ENCODE measurements around the gene CLEC2D. TPM values are rescaled to one million over a fixed set of nuclear protein-coding genes. Genes with fewer than 3 reads are reported as not detected.
"Not testable (repeated sequence)": the region's sequence is repeated elsewhere in the genome, so short reads cannot be mapped to it uniquely, and the experiment has no call there.

The CLEC2D gene
- total RNA-seq (100 to 1,000 TPM; 151 to 173 TPM), total RNA-seq (131 to 435 reads per million in 2 donors)

GRCh38 chr12:9669534-9669933 is at the start of gene CLEC2D:
Gene CLEC2D, plus strand, starts transcription at chr12:9669713. Its CDS starts 22 bp downstream, at chr12:9669735.
- H3K27ac Mint-ChIP-seq = peak within 1 kb of the TSS; percentile 98
- ATAC-seq = peak; percentile 48
- H3K4me1 Mint-ChIP-seq = peaks cover 60% of the 10 kb centered on the region
- no peaks in the 10 kb centered on the region for H3K27me3 Mint-ChIP-seq
- H3K9me3 ChIP-seq (ENCODE audit: control insufficient read depth, low read length, poor library complexity, severe bottlenecking) = no peaks in the 10 kb centered on the region
- H3K36me3 Mint-ChIP-seq (ENCODE audit: low read depth) = peaks cover 20% of the 10 kb centered on the region
- DNase-seq = no peak
- peak within 1 kb of the TSS; percentile 98 for H3K4me3 Mint-ChIP-seq

DNA sequence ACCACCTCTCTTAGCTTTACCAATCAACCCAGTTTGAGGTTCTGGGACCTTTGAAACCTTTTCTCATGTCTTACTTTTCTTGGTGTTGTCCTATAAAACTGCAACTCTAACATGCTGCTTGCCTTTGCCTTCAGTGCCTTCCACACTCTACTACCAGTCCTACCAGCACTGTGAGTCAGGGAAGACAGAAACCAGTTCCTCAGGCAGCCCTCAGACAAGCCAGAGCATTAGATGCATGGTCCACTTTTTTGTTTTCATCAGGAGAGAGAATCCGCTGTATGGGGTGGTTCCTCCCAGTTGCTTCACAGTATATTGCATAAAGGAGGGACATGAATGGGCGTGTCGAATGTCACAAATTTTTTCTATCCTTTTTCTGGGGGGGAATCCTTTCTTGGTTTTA is 44.5 kb upstream of the CLEC2D start:
- H3K36me3 Mint-ChIP-seq (ENCODE audit: low read depth) = peaks cover 5% of the 10 kb centered on the region
- no peak for DNase-seq
- ATAC-seq = no peak
- H3K27ac Mint-ChIP-seq = no peak overlapping the region
- H3K27me3 Mint-ChIP-seq = no peaks in the 10 kb centered on the region
- peaks cover 5% of the 10 kb centered on the region for H3K9me3 ChIP-seq (ENCODE audit: control insufficient read depth, low read length, poor library complexity, severe bottlenecking)
- no peak overlapping the region for H3K4me3 Mint-ChIP-seq
- no peaks in the 10 kb centered on the region for H3K4me1 Mint-ChIP-seq

GRCh38 chr12:9626291-9626690 is 43.2 kb upstream of the CLEC2D start:
- H3K36me3 Mint-ChIP-seq (ENCODE audit: low read depth) = peaks cover 5% of the 10 kb centered on the region
- H3K27ac Mint-ChIP-seq = no peak overlapping the region
- ATAC-seq = no peak
- no peak for DNase-seq
- H3K4me1 Mint-ChIP-seq = peaks cover 8% of the 10 kb centered on the region
- H3K27me3 Mint-ChIP-seq = no peaks in the 10 kb centered on the region
- H3K4me3 Mint-ChIP-seq = no peak overlapping the region
- H3K9me3 ChIP-seq (ENCODE audit: control insufficient read depth, low read length, poor library complexity, severe bottlenecking) = peaks cover 5% of the 10 kb centered on the region

GRCh38 chr12:9626821-9627220 is 42.7 kb upstream of the CLEC2D start:
- ATAC-seq (no peak), DNase-seq (no peak)
- peaks cover 5% of the 10 kb centered on the region for H3K9me3 ChIP-seq (ENCODE audit: control insufficient read depth, low read length, poor library complexity, severe bottlenecking)
- Mint-ChIP-seq H3K4me3 (no peak overlapping the region), H3K27me3 (no peaks in the 10 kb centered on the region), H3K4me1 (peaks cover 8% of the 10 kb centered on the region), H3K27ac (no peak overlapping the region), H3K36me3 (ENCODE audit: low read depth) (peaks cover 5% of the 10 kb centered on the region)

DNA sequence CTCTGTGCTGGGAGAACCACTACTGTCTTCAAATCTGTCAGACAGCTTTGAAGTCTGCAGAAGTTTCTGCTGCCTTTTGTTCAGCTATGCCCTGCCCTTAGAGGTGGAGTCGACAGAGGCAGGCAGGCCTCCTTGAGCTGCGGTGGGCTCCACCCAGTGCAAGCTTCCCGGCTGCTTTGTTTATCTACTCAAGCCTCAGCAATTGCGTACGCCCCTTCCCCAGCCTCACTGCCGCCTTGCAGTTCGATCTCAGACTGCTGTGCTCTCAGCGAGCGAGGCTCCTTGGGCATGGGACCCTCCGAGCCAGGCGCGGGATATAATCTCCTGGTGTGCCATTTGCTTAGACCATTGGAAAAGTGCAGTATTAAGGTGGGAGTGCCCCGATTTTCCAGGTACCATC is 36.7 kb upstream of the CLEC2D start:
- no peaks in the 10 kb centered on the region for H3K27me3 Mint-ChIP-seq
- no peak overlapping the region for H3K27ac Mint-ChIP-seq
- H3K4me3 Mint-ChIP-seq = no peak overlapping the region
- peaks cover 6% of the 10 kb centered on the region for H3K36me3 Mint-ChIP-seq (ENCODE audit: low read depth)
- H3K9me3 ChIP-seq (ENCODE audit: control insufficient read depth, low read length, poor library complexity, severe bottlenecking) = no peaks in the 10 kb centered on the region
- ATAC-seq (no peak), DNase-seq (no peak)
- peaks cover 39% of the 10 kb centered on the region for H3K4me1 Mint-ChIP-seq

GRCh38 chr12:9634177-9634803 is 35.2 kb upstream of the CLEC2D start:
- Mint-ChIP-seq H3K4me1 (peaks cover 45% of the 10 kb centered on the region), H3K27me3 (no peaks in the 10 kb centered on the region), H3K36me3 (ENCODE audit: low read depth) (peaks cover 2% of the 10 kb centered on the region), H3K27ac (peak overlapping the region; percentile 88), H3K4me3 (peak overlapping the region; percentile 69)
- peak; percentile 86 for ATAC-seq
- peak; percentile 46 to 73 (median 47) for DNase-seq
- H3K9me3 ChIP-seq (ENCODE audit: control insufficient read depth, low read length, poor library complexity, severe bottlenecking) = no peaks in the 10 kb centered on the region

DNA sequence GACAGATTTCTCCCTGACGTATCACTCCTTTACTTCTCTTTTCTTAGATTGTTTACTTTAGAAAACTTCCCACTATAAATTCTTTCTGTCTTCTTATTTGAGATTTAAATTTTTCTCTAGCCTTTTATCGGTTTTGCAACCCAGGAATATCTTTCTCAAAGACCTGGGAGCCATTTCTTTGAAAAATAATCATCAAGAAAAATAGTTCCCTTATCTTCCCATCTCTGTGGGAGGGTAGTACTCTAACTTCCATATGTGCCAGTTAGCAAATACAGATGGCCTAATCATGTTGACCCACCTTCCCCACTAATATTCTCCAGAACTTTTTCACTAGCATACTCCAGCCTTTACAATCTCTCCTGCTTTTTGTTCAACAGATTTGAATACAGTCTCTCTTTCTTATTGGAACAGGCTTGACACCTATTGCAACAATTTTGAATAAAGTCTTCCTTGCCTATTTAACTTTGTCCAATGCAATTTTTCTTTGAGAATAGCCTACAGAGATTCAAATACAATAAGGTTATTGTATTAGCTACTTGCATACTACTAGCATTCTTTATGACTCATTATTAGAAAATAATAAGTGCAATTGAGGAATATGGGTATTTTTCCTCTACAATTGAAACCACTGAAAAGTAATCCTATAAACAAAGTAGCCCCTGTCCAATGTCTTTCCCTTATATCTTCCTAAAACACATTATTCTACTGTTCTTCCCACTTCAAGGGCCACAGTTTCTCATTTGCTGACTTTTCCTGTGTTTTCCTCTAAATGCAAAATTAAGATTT is 34.4 kb upstream of the CLEC2D start:
- Mint-ChIP-seq H3K4me3 (no peak overlapping the region), H3K27me3 (no peaks in the 10 kb centered on the region), H3K4me1 (peaks cover 45% of the 10 kb centered on the region), H3K27ac (peak overlapping the region; percentile 88), H3K36me3 (ENCODE audit: low read depth) (peaks cover 2% of the 10 kb centered on the region)
- H3K9me3 ChIP-seq (ENCODE audit: control insufficient read depth, low read length, poor library complexity, severe bottlenecking) = no peaks in the 10 kb centered on the region
- DNase-seq = no peak
- ATAC-seq = no peak

DNA sequence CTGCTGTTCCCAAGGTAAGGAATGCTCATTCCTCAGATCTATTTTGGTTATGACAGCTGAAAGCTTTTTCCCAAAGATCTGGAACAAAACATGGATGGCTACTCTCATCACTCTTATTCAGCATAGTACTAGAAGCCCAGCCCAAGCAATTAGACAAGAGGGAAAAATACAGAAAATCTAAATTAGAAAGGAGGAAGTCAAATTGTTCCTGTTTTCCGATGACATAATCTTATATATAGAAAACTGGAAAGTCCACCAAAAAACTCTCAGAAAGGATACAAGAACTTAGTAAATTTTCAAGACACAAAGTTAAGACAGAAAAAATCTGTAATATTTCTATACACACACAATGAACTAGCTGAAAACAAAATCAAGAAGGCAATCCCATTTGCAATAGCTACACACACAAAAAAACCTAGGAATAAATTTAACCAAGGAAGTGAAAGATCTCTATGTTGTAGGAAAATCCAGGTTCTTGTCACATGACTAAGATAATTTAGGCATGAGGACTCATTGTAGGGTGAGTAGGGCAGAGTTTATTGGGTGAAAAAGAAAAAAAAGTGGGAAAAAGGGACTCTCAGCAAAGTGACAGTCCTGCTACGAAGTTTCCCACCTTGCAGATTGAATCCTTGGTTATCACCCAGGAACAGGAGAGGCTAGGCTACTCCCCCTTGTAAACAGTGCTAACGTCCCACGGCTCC is 33.2 kb upstream of the CLEC2D start:
- H3K27ac Mint-ChIP-seq = peak overlapping the region; percentile 88
- no peaks in the 10 kb centered on the region for H3K27me3 Mint-ChIP-seq
- H3K4me1 Mint-ChIP-seq = peaks cover 38% of the 10 kb centered on the region
- DNase-seq (no peak), ATAC-seq (no peak)
- H3K9me3 ChIP-seq (ENCODE audit: control insufficient read depth, low read length, poor library complexity, severe bottlenecking) = no peaks in the 10 kb centered on the region
- peak overlapping the region; percentile 10 for H3K4me3 Mint-ChIP-seq
- H3K36me3 Mint-ChIP-seq (ENCODE audit: low read depth) = peaks cover 2% of the 10 kb centered on the region

DNA sequence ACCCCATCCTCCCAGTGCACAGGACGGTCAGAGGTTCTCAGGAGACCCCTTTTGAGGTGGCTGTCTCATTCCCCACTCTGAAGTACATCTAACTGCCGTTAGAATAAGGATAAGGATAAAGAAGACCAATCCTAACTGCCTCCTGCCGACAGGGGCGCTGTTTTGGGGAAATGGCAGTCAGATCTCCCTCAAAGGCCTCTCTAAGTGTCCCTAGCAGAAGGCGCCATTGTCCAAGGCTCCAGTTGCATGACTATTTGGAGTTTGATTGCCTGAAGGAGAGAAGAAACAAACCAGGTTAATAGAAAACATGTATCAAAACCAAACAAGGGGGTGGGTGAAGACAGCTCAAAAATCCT is 32.7 kb upstream of the CLEC2D start:
- Mint-ChIP-seq H3K36me3 (ENCODE audit: low read depth) (peaks cover 2% of the 10 kb centered on the region), H3K4me3 (no peak overlapping the region), H3K4me1 (peaks cover 37% of the 10 kb centered on the region), H3K27me3 (no peaks in the 10 kb centered on the region), H3K27ac (peak overlapping the region; percentile 88)
- ATAC-seq (no peak), DNase-seq (no peak)
- H3K9me3 ChIP-seq (ENCODE audit: control insufficient read depth, low read length, poor library complexity, severe bottlenecking) = no peaks in the 10 kb centered on the region

GRCh38 chr12:9640024-9640423 is 29.5 kb upstream of the CLEC2D start:
- ATAC-seq (no peak), DNase-seq (no peak)
- Mint-ChIP-seq H3K36me3 (ENCODE audit: low read depth) (no peaks in the 10 kb centered on the region), H3K4me3 (no peak overlapping the region), H3K27ac (no peak overlapping the region), H3K4me1 (peaks cover 28% of the 10 kb centered on the region), H3K27me3 (no peaks in the 10 kb centered on the region)
- H3K9me3 ChIP-seq (ENCODE audit: control insufficient read depth, low read length, poor library complexity, severe bottlenecking) = no peaks in the 10 kb centered on the region

DNA sequence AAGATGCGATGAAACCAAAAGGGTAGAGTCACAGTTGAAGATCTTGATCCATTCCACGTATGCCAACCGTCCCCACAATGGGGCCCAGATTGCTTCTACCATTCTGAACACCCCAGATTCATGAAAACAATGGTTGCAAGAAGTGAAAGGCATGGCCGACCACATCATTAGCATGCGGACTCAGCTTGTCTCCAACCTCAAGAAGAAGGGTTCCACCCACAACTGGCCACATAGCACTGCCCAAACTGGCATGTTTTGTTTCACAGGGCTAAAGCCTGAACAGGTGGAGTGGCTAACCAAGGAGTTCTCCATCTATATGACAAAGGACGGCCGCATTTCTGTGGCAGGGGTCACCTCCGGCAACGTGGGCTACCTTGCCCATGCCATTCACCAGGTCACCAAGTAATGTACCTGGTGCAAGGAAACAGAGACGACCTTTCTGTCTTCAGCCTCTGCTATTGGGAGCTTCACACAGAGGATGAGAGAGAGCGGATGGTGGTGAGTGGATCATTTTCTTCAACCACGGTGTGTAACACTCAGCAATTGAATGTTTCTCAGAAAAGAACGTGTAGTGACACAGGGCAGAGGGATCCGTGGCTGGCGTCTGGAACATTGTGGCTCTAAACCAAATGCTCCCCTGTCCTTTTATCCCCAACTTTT is 26.8 kb upstream of the CLEC2D start:
- Mint-ChIP-seq H3K27ac (no peak overlapping the region), H3K4me1 (peaks cover 24% of the 10 kb centered on the region), H3K4me3 (no peak overlapping the region), H3K36me3 (ENCODE audit: low read depth) (no peaks in the 10 kb centered on the region), H3K27me3 (no peaks in the 10 kb centered on the region)
- DNase-seq (no peak), ATAC-seq (no peak)
- no peaks in the 10 kb centered on the region for H3K9me3 ChIP-seq (ENCODE audit: control insufficient read depth, low read length, poor library complexity, severe bottlenecking)

DNA sequence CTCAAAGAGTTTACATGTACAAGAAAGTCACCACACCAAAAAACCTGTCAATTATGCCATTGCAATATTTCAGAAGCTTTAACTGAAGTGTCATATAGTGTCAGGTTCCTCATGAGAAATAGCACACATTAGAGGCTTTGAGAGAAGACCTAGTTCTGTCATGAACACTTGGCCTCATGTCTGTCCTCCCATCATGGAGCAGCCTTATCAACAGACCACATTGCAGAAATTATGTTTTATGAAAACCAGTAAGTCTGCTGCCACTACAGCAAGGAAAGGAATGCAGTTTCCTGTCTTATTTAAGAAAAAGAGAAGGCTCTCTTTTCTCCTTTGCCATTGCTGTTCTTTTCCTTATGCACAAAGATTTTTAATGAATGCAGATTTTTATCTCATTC is 26.2 kb upstream of the CLEC2D start:
- H3K27ac Mint-ChIP-seq = peak overlapping the region; percentile 1
- H3K36me3 Mint-ChIP-seq (ENCODE audit: low read depth) = no peaks in the 10 kb centered on the region
- H3K4me1 Mint-ChIP-seq = peaks cover 20% of the 10 kb centered on the region
- DNase-seq (no peak), ATAC-seq (no peak)
- H3K27me3 Mint-ChIP-seq = no peaks in the 10 kb centered on the region
- H3K9me3 ChIP-seq (ENCODE audit: control insufficient read depth, low read length, poor library complexity, severe bottlenecking) = no peaks in the 10 kb centered on the region
- no peak overlapping the region for H3K4me3 Mint-ChIP-seq

DNA sequence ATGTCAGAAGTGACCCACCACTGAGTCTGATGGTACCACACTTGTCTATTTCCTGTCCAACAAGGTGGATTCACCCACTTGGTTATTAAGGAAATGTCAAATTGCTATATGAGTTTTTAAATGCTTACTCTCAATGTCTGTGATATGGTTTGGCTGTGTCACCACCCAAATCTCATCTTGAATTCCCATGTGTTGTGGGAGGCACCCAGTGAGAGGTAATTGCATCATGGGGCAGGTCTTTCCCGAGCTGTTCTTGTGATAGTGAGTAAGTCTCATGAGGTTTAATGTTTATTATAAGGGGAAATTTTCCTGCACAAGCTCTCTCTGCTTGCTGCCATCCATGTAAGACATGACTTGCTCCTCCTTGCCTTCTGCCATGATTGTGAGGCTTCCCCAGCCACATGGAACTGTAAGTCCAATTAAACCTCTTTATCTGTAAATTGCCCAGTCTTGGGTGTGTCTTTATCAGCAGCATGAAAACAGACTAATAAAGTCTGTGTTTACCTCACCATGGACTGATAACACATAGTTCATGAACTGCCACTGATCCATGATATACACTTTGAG is 24.4 kb upstream of the CLEC2D start:
- not testable (repeated sequence) for H3K4me3 Mint-ChIP-seq; DNase-seq; H3K36me3 Mint-ChIP-seq (ENCODE audit: low read depth); H3K27me3 Mint-ChIP-seq; ATAC-seq; H3K27ac Mint-ChIP-seq; H3K9me3 ChIP-seq (ENCODE audit: control insufficient read depth, low read length, poor library complexity, severe bottlenecking)
- H3K4me1 Mint-ChIP-seq = peaks cover 25% of the 10 kb centered on the region
